SK-N-SH (cell line): ENCODE measurements around the gene BMX. TPM values are rescaled to one million over a fixed set of nuclear protein-coding genes. Genes with fewer than 3 reads are reported as not detected.

Experiments
- CTCF ChIA-PET: fragments of 300-600, 350-600 bp; formaldehyde crosslinking; extraction: SDS; loops from one replicate; lab custom pipeline; 2021; lab: Yijun Ruan, JAX
- POLR2A ChIA-PET: fragments of 350-600 bp; sonication (Branson Sonifier 250); formaldehyde crosslinking; extraction: SDS; loops from one replicate; lab custom pipeline; 2020; ENCODE audit warnings: antibody characterized with exemption, inconsistent platforms; lab: Yijun Ruan, JAX
- DNase-seq: peaks from one replicate; pipeline ENCODE4 v3.0.0; 2012
- H2AFZ ChIP-seq: fragments of 200-600 bp; sonication (generic); 2 replicates; pipeline ENCODE4 v1.8.1; 2016; ENCODE audit warnings: antibody characterized with exemption, mild to moderate bottlenecking, low read depth
- H3F3A ChIP-seq: fragments of 200-600 bp; sonication (generic); replicated peaks from 2 replicates; pipeline ENCODE3; 2016; ENCODE audit warnings: antibody characterized with exemption, mild to moderate bottlenecking; ENCODE audit not compliant: insufficient read depth
- H3K27ac ChIP-seq, 2 experiments: fragments of 200-500 bp in 1 of 2; fragments of 200-600 bp in 1 of 2; sonication (Bioruptor generic) in 1 of 2; sonication (generic), shearing (Covaris generic) in 1 of 2; 2 replicates each; pipeline versions ENCODE4 v1.5.1 to v1.6.1; 2014 to 2016; ENCODE audit warnings: low read depth in 2 of 2, inconsistent platforms in 1 of 2, low read length in 1 of 2, mild to moderate bottlenecking in 1 of 2, mixed read lengths in 1 of 2
- H3K27me3 ChIP-seq: fragments of 200-600 bp; sonication (generic), shearing (Covaris generic); 2 replicates; pipeline ENCODE4 v1.6.1; 2016; ENCODE audit warnings: mixed run types; ENCODE audit not compliant: insufficient read depth
- H3K36me3 ChIP-seq, 2 experiments: fragments of 200-500 bp in 1 of 2; fragments of 200-600 bp in 1 of 2; sonication (Bioruptor generic) in 1 of 2; sonication (generic) in 1 of 2; replicated peaks in 1 of 2; 2 replicates each; pipeline versions ENCODE3 to v1.5.1; 2014 to 2016; ENCODE audit warnings: low read length in 1 of 2, mild to moderate bottlenecking in 1 of 2; ENCODE audit not compliant: insufficient read depth in 2 of 2, control insufficient read depth in 1 of 2
- H3K4me1 ChIP-seq, 2 experiments: fragments of 200-500 bp in 1 of 2; fragments of 200-600 bp in 1 of 2; sonication (Bioruptor generic) in 1 of 2; sonication (generic), shearing (Covaris generic) in 1 of 2; 2 replicates each; pipeline versions ENCODE4 v1.5.1 to v1.6.1; 2014 to 2016; ENCODE audit warnings: low read depth in 1 of 2, low read length in 1 of 2, mixed run types in 1 of 2; ENCODE audit not compliant: insufficient read depth in 2 of 2, control insufficient read depth in 1 of 2
- H3K4me2 ChIP-seq: fragments of 200-600 bp; sonication (generic), shearing (Covaris generic); 2 replicates; pipeline ENCODE4 v1.6.1; 2017; ENCODE audit warnings: mixed run types
- H3K4me3 ChIP-seq, 2 experiments: fragments of 200-500 bp in 1 of 2; fragments of 200-600 bp in 1 of 2; sonication (Bioruptor generic) in 1 of 2; sonication (generic), shearing (Covaris generic) in 1 of 2; 2 replicates each; pipeline versions ENCODE4 v1.5.1 to v1.8.1; 2014 to 2016; ENCODE audit warnings: low read depth in 2 of 2, inconsistent platforms in 1 of 2, low read length in 1 of 2, mild to moderate bottlenecking in 1 of 2, mixed read lengths in 1 of 2, moderate library complexity in 1 of 2
- H3K79me2 ChIP-seq: fragments of 200-600 bp; sonication (generic); 2 replicates; pipeline ENCODE4 v1.8.1; 2017; ENCODE audit warnings: mild to moderate bottlenecking; ENCODE audit not compliant: insufficient read depth
- H3K9ac ChIP-seq: fragments of 200-600 bp; sonication (generic); 2 replicates; pipeline ENCODE4 v1.6.1; 2017; ENCODE audit warnings: mixed run types
- H3K9me2 ChIP-seq: fragments of 200-600 bp; sonication (generic); 2 replicates; pipeline ENCODE4 v1.6.1; 2017; ENCODE audit warnings: mixed run types
- H3K9me3 ChIP-seq: fragments of 200-600 bp; sonication (generic); 2 replicates; pipeline ENCODE4 v1.6.1; 2017; ENCODE audit warnings: mixed run types, mild to moderate bottlenecking, moderate library complexity
- H4K20me1 ChIP-seq: fragments of 200-600 bp; sonication (generic); 2 replicates; pipeline ENCODE4 v1.6.1; 2017; ENCODE audit warnings: mild to moderate bottlenecking, mixed run types; ENCODE audit not compliant: insufficient read depth
- CHD2 ChIP-seq: fragments of 150-350 bp; IDR thresholded peaks from 2 replicates; pipeline ENCODE4 v1.6.1; 2018; ENCODE audit warnings: low read length; ENCODE audit not compliant: partially characterized antibody
- EP300 ChIP-seq, 2 experiments: IDR thresholded peaks; 2 replicates each; pipeline versions ENCODE4 v1.4.0 to v1.6.1; 2012; ENCODE audit warnings: borderline replicate concordance in 1 of 2, low read depth in 1 of 2, low read length in 1 of 2
- EZH2phosphoT487 ChIP-seq: fragments of 200-600 bp; sonication (generic); IDR thresholded peaks from 2 replicates; pipeline ENCODE4 v1.6.1; 2017; ENCODE audit warnings: low read depth, mixed run types, mild to moderate bottlenecking, antibody characterized with exemption, moderate library complexity, borderline replicate concordance
- GABPA ChIP-seq: IDR thresholded peaks from 2 replicates; pipeline ENCODE4 v1.4.0; 2012; ENCODE audit warnings: low read depth, mild to moderate bottlenecking
- JUND ChIP-seq: IDR thresholded peaks from 2 replicates; pipeline ENCODE4 v1.4.0; 2012
- MXI1 ChIP-seq: IDR thresholded peaks from 2 replicates; pipeline ENCODE4 v1.6.1; 2012; ENCODE audit warnings: mild to moderate bottlenecking, low read depth, low read length, improper control_type of control experiment
- NRF1 ChIP-seq: IDR thresholded peaks from 2 replicates; pipeline ENCODE4 v1.6.1; 2012; ENCODE audit warnings: low read depth, mild to moderate bottlenecking, low read length
- PBX3 ChIP-seq: IDR thresholded peaks from 2 replicates; pipeline ENCODE4; 2012
- RAD21 ChIP-seq: IDR thresholded peaks from 2 replicates; pipeline ENCODE4 v1.6.1; 2012; ENCODE audit warnings: mild to moderate bottlenecking, low read length
- RXRA ChIP-seq: IDR thresholded peaks from 2 replicates; pipeline ENCODE4 v1.4.0; 2012; ENCODE audit warnings: low read depth, mild to moderate bottlenecking, borderline replicate concordance
- SIN3A ChIP-seq: IDR thresholded peaks from 2 replicates; pipeline ENCODE4 v1.6.1; 2012; ENCODE audit warnings: low read depth, mild to moderate bottlenecking, low read length, moderate library complexity, borderline replicate concordance
- SMC3 ChIP-seq: IDR thresholded peaks from 2 replicates; pipeline ENCODE4 v1.6.1; 2012; ENCODE audit warnings: low read depth, low read length, improper control_type of control experiment
- TAF1 ChIP-seq: IDR thresholded peaks from 2 replicates; pipeline ENCODE4 v1.6.1; 2012; ENCODE audit warnings: low read depth, mild to moderate bottlenecking, low read length, moderate library complexity, borderline replicate concordance
- TEAD4 ChIP-seq: IDR thresholded peaks from 2 replicates; pipeline ENCODE4 v1.4.0; 2012; ENCODE audit warnings: mild to moderate bottlenecking, borderline replicate concordance; ENCODE audit not compliant: insufficient read depth
- USF1 ChIP-seq: IDR thresholded peaks from 2 replicates; pipeline ENCODE4 v1.4.0; 2012; ENCODE audit warnings: low read depth, borderline replicate concordance
- YY1 ChIP-seq: IDR thresholded peaks from 2 replicates; pipeline ENCODE4 v1.4.0; 2012; ENCODE audit warnings: low read depth, mild to moderate bottlenecking
- ZBTB33 ChIP-seq: IDR thresholded peaks from 2 replicates; pipeline ENCODE4 v1.4.0; 2012; ENCODE audit warnings: low read depth, borderline replicate concordance
- WGBS: methylation state at CpG from one replicate; pipeline ENCODE4 v1.1.6; 2017; ENCODE audit warnings: low lambda C conversion rate; 5-methylcytosine and 5-hydroxymethylcytosine counted together
- polyA plus RNA-seq, 3 experiments: library from polyadenylated mRNA; depleted of rRNA; stranded (reverse); fragments of >200 nt; gene quantifications; 2 replicates each; pipeline ENCODE4 v1.2.3, GENCODE V29; 2012
- TF ChIP-seq, protein P1 (sequence below): IDR thresholded peaks from 2 replicates; pipeline ENCODE4 v1.4.0; 2012; ENCODE audit warnings: low read depth
- TF ChIP-seq, protein P2 (sequence below): fragments of 200-600 bp; sonication (generic); IDR thresholded peaks from 2 replicates; pipeline ENCODE4 v1.6.1; 2017; ENCODE audit warnings: antibody characterized with exemption, mild to moderate bottlenecking, moderate library complexity

BMX gene
- polyA plus RNA-seq, 1 of the 3 experiments (the other 2 are of a cell fraction): not detected

DNA sequence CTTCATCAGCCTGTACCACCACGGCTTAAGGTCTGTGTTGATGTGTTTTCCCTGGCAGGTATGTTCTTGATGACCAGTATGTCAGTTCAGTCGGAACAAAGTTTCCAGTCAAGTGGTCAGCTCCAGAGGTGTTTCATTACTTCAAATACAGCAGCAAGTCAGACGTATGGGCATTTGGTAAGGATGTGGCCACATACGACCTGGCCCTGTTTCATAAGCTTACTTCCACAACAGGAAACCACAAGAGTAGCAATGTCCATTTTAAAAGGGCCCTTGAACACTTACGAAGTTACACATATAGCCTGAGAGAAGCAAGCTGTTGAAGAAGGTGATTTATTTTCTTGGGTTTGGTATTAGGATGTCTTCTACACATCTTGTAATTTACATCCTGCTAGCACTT is 46.1 kb downstream of the BMX start (continued):
- TF ChIP-seq GABPA (no peak), TAF1 (no peak), EZH2phosphoT487 (no peak), SIN3A (no peak), JUND (no peak), TEAD4 (no peak)

- ChIA-PET CTCF (interaction anchor here (0.8 to 1.5 kb wide), 2 partner anchors 27 to 79 kb away, joined by 3 read pairs; no protein-coding TSS in a partner anchor), POLR2A (no interaction called here)
- H3K27ac ChIP-seq: no peak overlapping the region
- H3K9me3 ChIP-seq: no peaks in the 10 kb centered on the region
- H3F3A ChIP-seq: no peaks in the 10 kb centered on the region
- no peaks in the 10 kb centered on the region for H3K79me2 ChIP-seq
- no peak overlapping the region for H3K4me3 ChIP-seq
- no peak overlapping the region for H2AFZ ChIP-seq
- no peaks in the 10 kb centered on the region for H3K9me2 ChIP-seq
- DNase-seq: no peak
- TF ChIP-seq RXRA: no peak
- TF ChIP-seq SMC3: no peak
- no peak for TF ChIP-seq NRF1
- TF ChIP-seq GABPA: no peak
- TF ChIP-seq USF1: no peak
- no peak for TF ChIP-seq CHD2
- TF ChIP-seq YY1: no peak
- no peak for TF ChIP-seq JUND
- no peak for TF ChIP-seq RAD21
- TF ChIP-seq MXI1: no peak
- TF ChIP-seq, all 33 proteins: peak for 0
- H3K36me3 ChIP-seq: no peaks in the 10 kb centered on the region
- no peaks in the 10 kb centered on the region for H4K20me1 ChIP-seq
- H3K27me3 ChIP-seq: no peaks in the 10 kb centered on the region; the same call in 1 of the 2 replicates
- WGBS: 27% methylated on average over 2 of the region's 2 CpGs
- H3K4me1 ChIP-seq: no peaks in the 10 kb centered on the region
- no peak overlapping the region for H3K4me2 ChIP-seq
- no peak overlapping the region for H3K9ac ChIP-seq
These were observed 46.7 kb downstream of the BMX start for GRCh38 chrX:15547356-15547755.

GRCh38 chrX:15549189-15550012 is 48.8 kb downstream of the BMX start:
- ChIA-PET POLR2A (no interaction called here), CTCF (interaction anchor here (2.1 kb wide), 1 partner anchor 200 kb away, joined by 4 read pairs; no protein-coding TSS in a partner anchor)
- Histone ChIP-seq H3K27me3 (no peaks in the 10 kb centered on the region; the same call in 1 of the 2 replicates), H3F3A (no peaks in the 10 kb centered on the region), H3K4me1 (no peaks in the 10 kb centered on the region), H3K4me3 (no peak overlapping the region), H3K79me2 (no peaks in the 10 kb centered on the region), H3K9ac (no peak overlapping the region), H3K9me3 (no peaks in the 10 kb centered on the region), H4K20me1 (no peaks in the 10 kb centered on the region), H2AFZ (no peak overlapping the region), H3K27ac (no peak overlapping the region), H3K9me2 (no peaks in the 10 kb centered on the region), H3K4me2 (no peak overlapping the region), H3K36me3 (no peaks in the 10 kb centered on the region)
- no peak for DNase-seq
- WGBS: 17% methylated on average over 6 of the region's 8 CpGs
- TF ChIP-seq CHD2 (no peak), EP300 (IDR thresholded peaks at IDR 0.05; ENCODE audit: borderline replicate concordance in 1 of 2, low read depth in 1 of 2, low read length in 1 of 2) (no peak), EZH2phosphoT487 (no peak), PBX3 (no peak), TEAD4 (no peak), ZBTB33 (no peak)
- TF ChIP-seq, protein P1, sequence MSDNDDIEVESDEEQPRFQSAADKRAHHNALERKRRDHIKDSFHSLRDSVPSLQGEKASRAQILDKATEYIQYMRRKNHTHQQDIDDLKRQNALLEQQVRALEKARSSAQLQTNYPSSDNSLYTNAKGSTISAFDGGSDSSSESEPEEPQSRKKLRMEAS: no peak
- TF ChIP-seq, protein P2, sequence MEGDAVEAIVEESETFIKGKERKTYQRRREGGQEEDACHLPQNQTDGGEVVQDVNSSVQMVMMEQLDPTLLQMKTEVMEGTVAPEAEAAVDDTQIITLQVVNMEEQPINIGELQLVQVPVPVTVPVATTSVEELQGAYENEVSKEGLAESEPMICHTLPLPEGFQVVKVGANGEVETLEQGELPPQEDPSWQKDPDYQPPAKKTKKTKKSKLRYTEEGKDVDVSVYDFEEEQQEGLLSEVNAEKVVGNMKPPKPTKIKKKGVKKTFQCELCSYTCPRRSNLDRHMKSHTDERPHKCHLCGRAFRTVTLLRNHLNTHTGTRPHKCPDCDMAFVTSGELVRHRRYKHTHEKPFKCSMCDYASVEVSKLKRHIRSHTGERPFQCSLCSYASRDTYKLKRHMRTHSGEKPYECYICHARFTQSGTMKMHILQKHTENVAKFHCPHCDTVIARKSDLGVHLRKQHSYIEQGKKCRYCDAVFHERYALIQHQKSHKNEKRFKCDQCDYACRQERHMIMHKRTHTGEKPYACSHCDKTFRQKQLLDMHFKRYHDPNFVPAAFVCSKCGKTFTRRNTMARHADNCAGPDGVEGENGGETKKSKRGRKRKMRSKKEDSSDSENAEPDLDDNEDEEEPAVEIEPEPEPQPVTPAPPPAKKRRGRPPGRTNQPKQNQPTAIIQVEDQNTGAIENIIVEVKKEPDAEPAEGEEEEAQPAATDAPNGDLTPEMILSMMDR: no peak
